HCT116 (cell line): ENCODE data around the gene RUNX2. TPM values are rescaled to one million over a fixed set of nuclear protein-coding genes. Genes with fewer than 3 reads are reported as not detected.

ENCODE experiments used
- ATAC-seq: fragments of 200-7000 bp; cut with Tn5 transposase; 2 replicates; pipeline ENCODE4 v1.9.1; 2020; ENCODE audit warnings: mild to moderate bottlenecking, moderate library complexity
- BruUV-seq: library from RNA; stranded (reverse); fragments of 400-500 nt; replicated peaks from 2 replicates; lab custom pipeline; 2021; lab: Mats Ljungman, UMichigan
- CTCF ChIA-PET: fragments of 300-600 bp; sonication (Branson Sonifier 250); formaldehyde crosslinking; loops from one replicate; lab custom pipeline; 2021; ENCODE audit warnings: antibody characterized with exemption; lab: Charles Lee
- POLR2A ChIA-PET: fragments of 300-600, 350-600 bp; sonication (Branson Sonifier 250); formaldehyde crosslinking; loops from one replicate; lab custom pipeline; 2021; ENCODE audit warnings: antibody characterized with exemption; lab: Charles Lee
- RAD21 ChIA-PET, 2 experiments: fragments of 300-600 bp; sonication (Branson Sonifier 250); formaldehyde crosslinking; loops; one replicate each; lab custom pipeline; 2023; ENCODE audit warnings: low total read pairs in 2 of 2; ENCODE audit not compliant: uncharacterized antibody in 2 of 2, unreplicated experiment in 2 of 2, low non-redundant PET in 1 of 2; lab: Charles Lee
- DNase-seq: peaks from one replicate; pipeline ENCODE4 v3.0.0-alpha.2; 2010; ENCODE audit warnings: low read depth, low spot score
- H2AFZ ChIP-seq: fragments of 200-600 bp; shearing (Covaris generic), sonication (generic); 2 replicates; pipeline ENCODE4 v1.6.1; 2017; ENCODE audit warnings: low read depth, mixed run types, mixed read lengths, antibody characterized with exemption, low read length; ENCODE audit not compliant: poor library complexity, severe bottlenecking
- H3K27ac ChIP-seq: 2 replicates; pipeline ENCODE4 v1.5.1; 2012; ENCODE audit warnings: low read depth, low read length
- H3K27me3 ChIP-seq: fragments of 200-600 bp; sonication (generic); 2 replicates; pipeline ENCODE4 v1.6.1; 2016; ENCODE audit warnings: mixed run types, low read length, mixed read lengths; ENCODE audit not compliant: insufficient read depth
- H3K36me3 ChIP-seq, 2 experiments: fragments of 200-500 bp in 1 of 2; fragments of 200-600 bp in 1 of 2; sonication (Bioruptor generic) in 1 of 2; sonication (generic) in 1 of 2; 2 replicates each; pipeline versions ENCODE4 v1.5.1 to v1.6.1; 2014 to 2016; ENCODE audit warnings: low read length in 2 of 2, inconsistent platforms in 1 of 2, mixed read lengths in 1 of 2, mixed run types in 1 of 2; ENCODE audit not compliant: insufficient read depth in 2 of 2, control insufficient read depth in 1 of 2
- H3K4me1 ChIP-seq, 2 experiments: fragments of 200-600 bp in 1 of 2; sonication (generic) in 1 of 2; 2 replicates each; pipeline versions ENCODE4 v1.5.1 to v1.6.1; 2012 to 2017; ENCODE audit warnings: low read length in 2 of 2, inconsistent platforms in 1 of 2, mild to moderate bottlenecking in 1 of 2, mixed read lengths in 1 of 2, mixed run types in 1 of 2, moderate library complexity in 1 of 2; ENCODE audit not compliant: insufficient read depth in 2 of 2, control insufficient read depth in 1 of 2
- H3K4me2 ChIP-seq: fragments of 200-600 bp; sonication (generic); 2 replicates; pipeline ENCODE4 v1.6.1; 2017; ENCODE audit warnings: mixed run types, low read length, mixed read lengths
- H3K4me3 ChIP-seq, 2 experiments: fragments of 200-600 bp in 1 of 2; sonication (generic) in 1 of 2; replicated peaks in 1 of 2; 2 replicates each; pipeline ENCODE4 v1.5.1; 2011 to 2016; ENCODE audit warnings: low read length in 2 of 2, control low read depth in 1 of 2, low read depth in 1 of 2, mild to moderate bottlenecking in 1 of 2, mixed read lengths in 1 of 2, mixed run types in 1 of 2
- H3K79me2 ChIP-seq: fragments of 200-600 bp; sonication (generic); 2 replicates; pipeline ENCODE4 v1.6.1; 2017; ENCODE audit warnings: mild to moderate bottlenecking, mixed run types, low read length, moderate library complexity, mixed read lengths; ENCODE audit not compliant: insufficient read depth
- H3K9ac ChIP-seq: fragments of 200-600 bp; sonication (generic); 2 replicates; pipeline ENCODE4 v1.6.1; 2016; ENCODE audit warnings: low read length, mixed read lengths
- H3K9me2 ChIP-seq: fragments of 200-600 bp; sonication (generic), shearing (Covaris generic); 2 replicates; pipeline ENCODE4 v1.6.1; 2017; ENCODE audit warnings: mixed run types, mild to moderate bottlenecking, moderate library complexity; ENCODE audit not compliant: insufficient read depth
- H3K9me3 ChIP-seq, 2 experiments: fragments of 200-500 bp in 1 of 2; fragments of 200-600 bp in 1 of 2; sonication (Bioruptor generic) in 1 of 2; sonication (generic) in 1 of 2; 2 replicates each; pipeline ENCODE4 v1.6.1; 2014 to 2017; ENCODE audit warnings: low read length in 2 of 2, mixed read lengths in 2 of 2, inconsistent platforms in 1 of 2, low read depth in 1 of 2, mild to moderate bottlenecking in 1 of 2, mixed run types in 1 of 2, moderate library complexity in 1 of 2; ENCODE audit not compliant: control insufficient read depth in 1 of 2, insufficient read depth in 1 of 2
- H4K20me1 ChIP-seq: fragments of 200-600 bp; sonication (generic), shearing (Covaris generic); 2 replicates; pipeline ENCODE4 v1.6.1; 2017; ENCODE audit warnings: mixed run types, mild to moderate bottlenecking, moderate library complexity; ENCODE audit not compliant: insufficient read depth
- CBX3 ChIP-seq: IDR thresholded peaks from 2 replicates; pipeline ENCODE4 v1.6.1; 2012; ENCODE audit warnings: low read depth
- CEBPB ChIP-seq: IDR thresholded peaks from 2 replicates; pipeline ENCODE4 v1.6.1; 2012; ENCODE audit warnings: low read depth
- EGR1 ChIP-seq: IDR thresholded peaks from 2 replicates; pipeline ENCODE4 v1.6.1; 2012; ENCODE audit warnings: low read depth
- ELF1 ChIP-seq: IDR thresholded peaks from 2 replicates; pipeline ENCODE4 v1.6.1; 2012; ENCODE audit warnings: low read depth, borderline replicate concordance
- EZH2 ChIP-seq: fragments of 200-600 bp; sonication (generic); IDR thresholded peaks from 2 replicates; pipeline ENCODE4 v1.6.1; 2017; ENCODE audit warnings: antibody characterized with exemption, mixed run types
- EZH2phosphoT487 ChIP-seq: fragments of 200-600 bp; IDR thresholded peaks from 2 replicates; pipeline ENCODE4 v1.6.1; 2018; ENCODE audit warnings: antibody characterized with exemption, borderline replicate concordance
- FOSL1 ChIP-seq: IDR thresholded peaks from 2 replicates; pipeline ENCODE4 v1.6.1; 2012; ENCODE audit warnings: low read depth
- JUND ChIP-seq: IDR thresholded peaks from 2 replicates; pipeline ENCODE4 v1.6.1; 2012
- POLR2AphosphoS5 ChIP-seq: IDR thresholded peaks from 2 replicates; pipeline ENCODE4 v1.6.1; 2011; ENCODE audit warnings: mild to moderate bottlenecking, low read depth, low read length, moderate library complexity
- RAD21 ChIP-seq: IDR thresholded peaks from 2 replicates; pipeline ENCODE4 v1.6.1; 2012; ENCODE audit warnings: low read depth, mild to moderate bottlenecking
- SIN3A ChIP-seq: IDR thresholded peaks from 2 replicates; pipeline ENCODE4 v1.6.1; 2012; ENCODE audit warnings: low read depth
- SP1 ChIP-seq: IDR thresholded peaks from 2 replicates; pipeline ENCODE4 v1.6.1; 2012; ENCODE audit warnings: low read depth
- SRF ChIP-seq: IDR thresholded peaks from 2 replicates; pipeline ENCODE4 v1.6.1; 2012; ENCODE audit warnings: low read depth
- TCF7L2 ChIP-seq: IDR thresholded peaks from 2 replicates; pipeline ENCODE4 v1.7.0; 2011; ENCODE audit warnings: borderline replicate concordance, inconsistent platforms; ENCODE audit not compliant: insufficient read depth, insufficient read length; ENCODE audit errors: extremely low read depth
- YY1 ChIP-seq: IDR thresholded peaks from 2 replicates; pipeline ENCODE4 v1.6.1; 2011; ENCODE audit warnings: low read length, low read depth, moderate library complexity, mild to moderate bottlenecking; ENCODE audit not compliant: insufficient replicate concordance; ENCODE audit errors: extremely low read depth
- ZFX ChIP-seq: fragments of 450-650 bp; IDR thresholded peaks from 2 replicates; pipeline ENCODE4 v1.6.1; 2017
- intact Hi-C: fragments of 100-400 bp; cut with micrococcal nuclease; formaldehyde crosslinking; loops from 2 replicates; pipeline ENCODE4 v1.10.0; 2022
- total RNA-seq: library from RNA; stranded (reverse); gene quantifications from one replicate; pipeline ENCODE4 v1.2.1, GENCODE V29; 2021; ENCODE audit not compliant: unreplicated experiment
- TF ChIP-seq, protein P1 (sequence below): IDR thresholded peaks from 2 replicates; pipeline ENCODE4 v1.6.1; 2011; ENCODE audit warnings: mild to moderate bottlenecking, low read length, moderate library complexity; ENCODE audit not compliant: insufficient replicate concordance; ENCODE audit errors: extremely low read depth
- TF ChIP-seq, protein P2 (sequence below), 3 experiments: fragments of 200-600 bp in 1 of 3; sonication (generic) in 1 of 3; IDR thresholded peaks in 2 of 3; conservative IDR thresholded peaks in 1 of 3; 2 replicates each; pipeline ENCODE4 v1.5.1; 2012 to 2017; ENCODE audit warnings: low read depth in 2 of 3, low read length in 2 of 3, antibody characterized with exemption in 1 of 3, borderline replicate concordance in 1 of 3, control low read depth in 1 of 3, mild to moderate bottlenecking in 1 of 3, mixed read lengths in 1 of 3, mixed run types in 1 of 3, moderate library complexity in 1 of 3; ENCODE audit not compliant: insufficient read depth in 1 of 3
- TF ChIP-seq, protein P3 (sequence below): IDR thresholded peaks from 2 replicates; pipeline ENCODE4 v1.6.1; 2012
- TF ChIP-seq, protein P4 (sequence below): IDR thresholded peaks from 2 replicates; pipeline ENCODE4 v1.6.1; 2012

Gene RUNX2
- total RNA-seq, 1 experiment from 2014 or later = 1.1 TPM

DNA sequence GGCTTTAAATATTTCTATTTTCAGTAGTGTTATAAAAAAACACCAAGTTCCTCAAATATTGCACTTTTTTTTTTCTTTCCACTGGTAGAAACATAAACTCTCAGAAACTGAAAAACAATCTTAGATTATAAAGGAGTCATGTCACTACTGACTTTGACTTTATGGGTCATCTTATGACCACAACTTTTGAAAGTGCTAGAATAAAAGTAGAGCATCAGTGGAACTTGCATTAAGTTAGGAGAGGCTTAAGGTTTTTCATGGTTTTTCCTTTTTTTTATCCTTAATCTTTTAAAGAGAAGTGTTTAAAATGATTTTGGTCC is 106.2 kb downstream of the RUNX2 start:
- H3K4me3 ChIP-seq = no peak overlapping the region
- H3K9me2 ChIP-seq = no peaks in the 10 kb centered on the region
- no peaks in the 10 kb centered on the region for H3K79me2 ChIP-seq
- H3K27ac ChIP-seq = no peak overlapping the region
- ChIA-PET CTCF (interaction anchor here (0.7 kb wide), 1 partner anchor 264 kb away, joined by 3 read pairs; no protein-coding TSS in a partner anchor), RAD21 (no interaction called here), POLR2A (no interaction called here)
- DNase-seq = no peak
- no peaks in the 10 kb centered on the region for H4K20me1 ChIP-seq
- BruUV-seq = no TSS peak
- no peaks in the 10 kb centered on the region for H3K36me3 ChIP-seq
- H2AFZ ChIP-seq = no peak overlapping the region
- H3K9me3 ChIP-seq = no peaks in the 10 kb centered on the region
- H3K27me3 ChIP-seq = no peaks in the 10 kb centered on the region
- no peak for TF ChIP-seq ELF1
- TF ChIP-seq EGR1 = no peak
- TF ChIP-seq, protein P1, sequence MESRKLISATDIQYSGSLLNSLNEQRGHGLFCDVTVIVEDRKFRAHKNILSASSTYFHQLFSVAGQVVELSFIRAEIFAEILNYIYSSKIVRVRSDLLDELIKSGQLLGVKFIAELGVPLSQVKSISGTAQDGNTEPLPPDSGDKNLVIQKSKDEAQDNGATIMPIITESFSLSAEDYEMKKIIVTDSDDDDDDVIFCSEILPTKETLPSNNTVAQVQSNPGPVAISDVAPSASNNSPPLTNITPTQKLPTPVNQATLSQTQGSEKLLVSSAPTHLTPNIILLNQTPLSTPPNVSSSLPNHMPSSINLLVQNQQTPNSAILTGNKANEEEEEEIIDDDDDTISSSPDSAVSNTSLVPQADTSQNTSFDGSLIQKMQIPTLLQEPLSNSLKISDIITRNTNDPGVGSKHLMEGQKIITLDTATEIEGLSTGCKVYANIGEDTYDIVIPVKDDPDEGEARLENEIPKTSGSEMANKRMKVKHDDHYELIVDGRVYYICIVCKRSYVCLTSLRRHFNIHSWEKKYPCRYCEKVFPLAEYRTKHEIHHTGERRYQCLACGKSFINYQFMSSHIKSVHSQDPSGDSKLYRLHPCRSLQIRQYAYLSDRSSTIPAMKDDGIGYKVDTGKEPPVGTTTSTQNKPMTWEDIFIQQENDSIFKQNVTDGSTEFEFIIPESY = no peak
- no peak for TF ChIP-seq SIN3A
- TF ChIP-seq ZFX = no peak
- TF ChIP-seq, protein P2, sequence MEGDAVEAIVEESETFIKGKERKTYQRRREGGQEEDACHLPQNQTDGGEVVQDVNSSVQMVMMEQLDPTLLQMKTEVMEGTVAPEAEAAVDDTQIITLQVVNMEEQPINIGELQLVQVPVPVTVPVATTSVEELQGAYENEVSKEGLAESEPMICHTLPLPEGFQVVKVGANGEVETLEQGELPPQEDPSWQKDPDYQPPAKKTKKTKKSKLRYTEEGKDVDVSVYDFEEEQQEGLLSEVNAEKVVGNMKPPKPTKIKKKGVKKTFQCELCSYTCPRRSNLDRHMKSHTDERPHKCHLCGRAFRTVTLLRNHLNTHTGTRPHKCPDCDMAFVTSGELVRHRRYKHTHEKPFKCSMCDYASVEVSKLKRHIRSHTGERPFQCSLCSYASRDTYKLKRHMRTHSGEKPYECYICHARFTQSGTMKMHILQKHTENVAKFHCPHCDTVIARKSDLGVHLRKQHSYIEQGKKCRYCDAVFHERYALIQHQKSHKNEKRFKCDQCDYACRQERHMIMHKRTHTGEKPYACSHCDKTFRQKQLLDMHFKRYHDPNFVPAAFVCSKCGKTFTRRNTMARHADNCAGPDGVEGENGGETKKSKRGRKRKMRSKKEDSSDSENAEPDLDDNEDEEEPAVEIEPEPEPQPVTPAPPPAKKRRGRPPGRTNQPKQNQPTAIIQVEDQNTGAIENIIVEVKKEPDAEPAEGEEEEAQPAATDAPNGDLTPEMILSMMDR (IDR thresholded peaks at IDR 0.05 in 2 of 3, conservative IDR thresholded peaks at IDR 0.05 in 1 of 3; ENCODE audit: borderline replicate concordance in 1 of 3, insufficient read depth in 1 of 3, low read depth in 2 of 3, low read length in 2 of 3) = no peak
- no peak for TF ChIP-seq TCF7L2
- no peak for TF ChIP-seq SP1
- TF ChIP-seq CBX3 = no peak
- no peak for TF ChIP-seq POLR2AphosphoS5
- TF ChIP-seq FOSL1 = no peak
- TF ChIP-seq, protein P3, sequence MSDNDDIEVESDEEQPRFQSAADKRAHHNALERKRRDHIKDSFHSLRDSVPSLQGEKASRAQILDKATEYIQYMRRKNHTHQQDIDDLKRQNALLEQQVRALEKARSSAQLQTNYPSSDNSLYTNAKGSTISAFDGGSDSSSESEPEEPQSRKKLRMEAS = no peak
- TF ChIP-seq CEBPB = no peak
- TF ChIP-seq SRF = no peak
- TF ChIP-seq JUND = no peak
- TF ChIP-seq EZH2 = no peak
- no peak for TF ChIP-seq YY1
- TF ChIP-seq, protein P4, sequence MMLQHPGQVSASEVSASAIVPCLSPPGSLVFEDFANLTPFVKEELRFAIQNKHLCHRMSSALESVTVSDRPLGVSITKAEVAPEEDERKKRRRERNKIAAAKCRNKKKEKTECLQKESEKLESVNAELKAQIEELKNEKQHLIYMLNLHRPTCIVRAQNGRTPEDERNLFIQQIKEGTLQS = no peak
- no peak for TF ChIP-seq RAD21
- TF ChIP-seq EZH2phosphoT487 = no peak
- no peak for ATAC-seq
- intact Hi-C loops = loop anchor here (10.0 kb wide), 1 partner anchor 960 kb away; no protein-coding TSS in a partner anchor
- H3K4me1 ChIP-seq = peaks cover 39 to 40% of the 10 kb centered on the region in 2 experiments
- no peak overlapping the region for H3K4me2 ChIP-seq
- no peak overlapping the region for H3K9ac ChIP-seq
